RCC 7860 (cell line): Measurements from ENCODE around the gene RBM19.

Experiments used
- DNase-seq: peaks from one replicate; pipeline ENCODE4 v3.0.0-alpha.2; 2015; ENCODE audit warnings: low spot score
- FAIRE-seq: peaks from 2 replicates; lab custom pipeline; 2012; peaks lifted over from hg19 to GRCh38; lab: Jason Lieb, UNC

RBM19 gene

GRCh38 chr12:113788020-113788856 is 177.9 kb downstream of the RBM19 start:
- FAIRE-seq, result no peak
- DNase-seq, result peak; percentile 6

DNA sequence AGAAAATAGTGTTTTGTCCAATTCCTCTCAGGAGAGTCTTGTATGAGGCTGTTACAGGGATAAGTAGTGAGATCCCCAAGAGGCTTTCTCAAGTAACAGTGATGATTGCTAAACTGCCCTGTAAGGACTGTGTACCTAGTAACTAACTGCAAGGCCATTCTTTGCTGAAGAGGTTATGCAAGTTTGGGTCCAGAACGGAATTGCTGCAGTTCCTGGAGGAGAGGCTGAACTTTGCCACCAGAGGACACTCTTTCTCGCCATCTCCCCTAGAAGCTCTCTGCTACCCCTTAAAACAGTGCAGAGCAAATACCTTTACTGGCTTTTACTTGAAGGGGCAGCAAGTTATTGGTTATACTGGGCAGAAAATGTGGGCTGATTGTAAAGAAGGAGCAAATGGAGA is 180.0 kb downstream of the RBM19 start:
- no peak for FAIRE-seq

GRCh38 chr12:113783811-113784210 is 182.3 kb downstream of the RBM19 start:
- FAIRE-seq (no peak), DNase-seq (no peak)

More for the DNA sequence above, 180.0 kb downstream of the RBM19 start:
- no peak for DNase-seq

DNA sequence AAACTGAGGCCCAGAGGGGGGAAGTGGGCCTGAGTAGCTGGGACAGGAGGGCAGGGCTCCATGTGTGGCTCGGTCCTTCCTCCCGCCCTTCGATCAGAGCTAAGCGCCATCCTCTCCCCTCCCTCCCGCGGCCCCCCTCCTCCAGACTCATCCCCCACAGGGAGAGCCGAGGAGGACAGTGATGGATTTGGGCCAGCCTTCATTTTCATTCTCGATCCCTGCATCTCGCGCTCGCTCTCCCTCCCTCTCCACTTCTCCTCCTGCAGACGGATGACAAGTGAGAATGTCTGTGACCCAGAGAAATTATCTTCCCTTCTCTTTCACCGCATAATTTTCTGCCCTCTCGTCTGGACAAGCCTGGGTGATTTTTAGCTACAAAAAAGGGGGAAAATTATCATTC is 183.3 kb downstream of the RBM19 start:
- FAIRE-seq, result no peak
- no peak for DNase-seq

GRCh38 chr12:113781415-113782198 is 184.5 kb downstream of the RBM19 start:
- DNase-seq (no peak), FAIRE-seq (no peak)

DNA sequence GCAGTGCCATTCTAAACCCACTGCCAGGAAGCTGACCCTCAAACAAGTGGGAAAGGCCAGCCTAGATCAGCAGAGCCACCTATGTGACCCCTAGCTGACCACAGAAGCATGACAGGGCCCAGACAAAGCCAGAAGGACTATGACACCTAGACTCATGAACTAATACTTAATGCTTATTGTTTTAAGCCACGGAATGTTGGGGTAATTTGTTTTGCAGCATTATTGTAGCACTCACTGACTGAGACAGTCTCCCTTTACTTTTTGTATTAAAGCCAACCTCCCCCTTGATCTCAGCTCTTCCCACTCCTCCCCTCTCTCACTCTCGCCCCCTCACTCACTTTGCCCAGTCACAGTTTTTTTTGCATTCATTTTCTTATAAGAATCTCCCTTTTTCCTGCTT is 186.4 kb downstream of the RBM19 start:
- no peak for FAIRE-seq

GRCh38 chr12:113778432-113779132 is 187.5 kb downstream of the RBM19 start:
- no peak for FAIRE-seq
- DNase-seq, result no peak

More for the DNA sequence above, 186.4 kb downstream of the RBM19 start:
- DNase-seq, result no peak

DNA sequence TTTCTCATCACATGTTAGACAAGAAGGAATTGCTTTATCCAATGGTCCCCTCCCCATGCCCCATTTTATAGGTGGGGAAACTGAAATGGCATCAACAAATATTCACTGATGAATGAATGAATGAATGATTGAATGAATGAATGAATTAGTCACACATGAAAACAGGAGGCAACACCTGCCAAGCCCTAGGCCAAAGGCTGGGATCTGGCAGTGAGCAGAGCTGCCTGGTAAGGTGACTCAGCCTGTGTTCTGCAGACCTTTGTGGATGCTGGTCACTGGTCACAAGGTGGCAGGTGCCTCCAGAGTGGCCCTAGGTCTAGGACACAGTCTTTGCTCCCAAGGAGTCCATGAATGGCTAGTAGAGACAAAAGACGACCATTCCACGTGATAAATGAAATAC is 188.4 kb downstream of the RBM19 start:
- DNase-seq (no peak), FAIRE-seq (no peak)

DNA sequence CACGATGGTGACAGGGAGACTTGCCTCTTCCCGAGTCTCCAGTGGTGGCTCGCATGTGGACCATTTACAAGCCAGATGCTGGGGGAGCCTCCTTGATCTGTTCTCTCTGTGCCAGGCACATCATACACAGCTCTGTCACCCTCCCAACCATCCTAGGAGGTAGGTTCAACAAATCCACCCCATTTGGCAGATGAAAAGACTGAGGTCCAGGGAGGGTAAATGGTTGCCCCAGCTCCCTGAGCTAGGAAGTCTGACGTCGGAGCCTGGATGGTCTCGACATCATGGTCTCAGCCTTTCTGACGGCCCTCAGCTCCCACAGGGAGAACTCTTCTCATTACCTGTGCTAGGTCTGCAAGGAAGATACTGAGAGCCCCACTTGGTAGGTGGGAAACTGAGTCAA is 189.6 kb downstream of the RBM19 start:
- DNase-seq, result no peak
- FAIRE-seq, result no peak

DNA sequence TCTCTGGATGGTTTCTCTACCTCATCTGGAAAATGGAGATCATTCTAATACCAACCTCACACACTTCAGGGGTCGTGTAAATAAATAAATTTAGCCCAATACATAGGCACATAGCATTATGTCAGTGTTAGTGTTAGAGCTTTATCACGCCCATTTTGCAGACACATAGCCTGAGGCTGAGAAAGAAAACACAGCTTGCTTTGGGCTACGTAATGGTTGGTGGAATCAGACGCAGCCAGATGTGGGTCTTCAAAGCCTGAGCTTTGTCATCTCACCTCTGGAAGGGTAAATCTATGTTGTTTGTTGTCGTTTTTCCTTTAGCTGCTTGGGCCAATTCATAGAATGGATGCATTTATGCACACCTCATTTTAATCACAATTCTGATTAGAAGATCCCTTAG is 191.6 kb downstream of the RBM19 start:
- FAIRE-seq, result no peak
- DNase-seq, result no peak

DNA sequence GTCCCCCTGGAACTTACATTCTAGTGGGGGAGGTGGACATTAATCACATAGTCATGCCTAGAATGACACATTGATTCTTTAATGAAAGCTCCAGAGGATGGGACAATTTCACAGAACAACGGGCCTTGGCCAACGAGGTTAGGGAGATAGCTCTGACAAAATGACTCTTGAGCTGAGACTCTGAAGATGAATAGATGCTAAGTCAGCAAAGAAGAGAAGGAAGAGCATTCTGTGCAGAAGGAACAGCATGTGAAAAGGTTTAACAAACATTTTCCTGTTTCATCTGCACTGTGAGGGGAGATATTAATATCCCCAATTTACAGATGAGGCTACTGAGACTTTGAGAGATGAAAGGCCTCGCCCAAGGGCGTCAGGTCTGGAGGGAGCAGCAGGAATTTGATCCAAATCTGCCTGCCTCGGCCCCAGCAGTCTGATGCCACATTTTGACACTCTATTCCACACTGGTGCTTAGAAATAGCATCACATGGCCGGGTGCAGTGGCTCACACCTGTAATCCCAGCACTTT is 193.6 kb downstream of the RBM19 start:
- FAIRE-seq, result no peak
- DNase-seq, result no peak

DNA sequence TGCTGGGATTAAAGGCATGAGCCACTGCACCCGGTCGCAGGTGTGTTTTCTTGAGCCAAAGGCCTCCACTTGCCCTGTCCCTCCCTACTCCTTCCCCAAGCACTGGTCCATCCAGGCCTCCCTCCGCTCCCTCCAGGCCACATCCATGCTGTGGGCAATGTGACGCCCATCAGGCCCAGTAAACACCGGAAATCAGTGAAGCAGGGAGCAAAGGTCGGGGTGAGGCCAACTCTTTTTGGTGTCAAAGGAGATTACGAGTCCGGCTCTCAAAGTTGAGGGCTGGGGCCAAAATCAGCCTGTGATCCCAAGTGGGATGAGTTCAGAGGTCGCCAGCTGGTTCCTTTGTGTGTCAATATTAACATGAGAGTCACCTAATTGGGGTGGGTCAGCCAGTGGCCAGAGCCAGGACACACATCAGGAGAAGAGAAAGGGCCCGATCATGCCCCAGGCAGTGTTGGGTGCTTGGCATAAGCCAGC is 195.7 kb downstream of the RBM19 start:
- FAIRE-seq, result no peak
- no peak for DNase-seq

- DNase-seq (no peak), FAIRE-seq (no peak)
Observed at GRCh38 chr12:113769305-113769704, 196.8 kb downstream of the RBM19 start.

DNA sequence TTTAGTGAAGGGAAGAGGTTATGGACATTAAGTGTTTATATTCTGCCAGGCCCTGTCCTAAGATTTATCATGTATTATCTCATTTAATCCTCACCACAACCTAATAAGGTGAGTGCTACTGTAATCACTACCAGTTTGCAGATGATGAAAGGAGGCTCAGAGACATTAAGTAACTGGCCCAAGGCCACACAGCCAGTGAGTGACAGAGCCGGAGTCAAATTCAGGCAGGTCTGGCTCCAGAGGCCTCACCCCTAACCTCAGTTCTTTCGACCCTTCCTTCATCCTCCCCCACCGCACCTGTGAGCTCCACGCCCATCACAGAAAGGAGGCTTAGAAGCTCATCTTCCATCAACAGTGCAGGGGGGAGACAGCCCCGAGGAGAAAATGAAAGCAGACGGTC is 197.3 kb downstream of the RBM19 start:
- DNase-seq (no peak), FAIRE-seq (no peak)

- DNase-seq, result peak; percentile 40
Observed at GRCh38 chr12:113766879-113767878, 198.9 kb downstream of the RBM19 start.

More at GRCh38 chr12:113766879-113767878, 198.9 kb downstream of the RBM19 start:
- no peak for FAIRE-seq
